Upper lobe of left lung (tissue), 6 donors: ENCODE measurements around the gene RNF44. TPM values are rescaled to one million over a fixed set of nuclear protein-coding genes. Genes with fewer than 3 reads are reported as not detected.
A peak's percentile ranks its signal among the peaks of the same experiment; 100 is the strongest.

Source experiments
- ATAC-seq, 2 donors: fragments of 200-7000 bp; cut with Tn5 transposase; one replicate each; pipeline ENCODE4 v1.9.1; 2022; ENCODE audit warnings: mild to moderate bottlenecking in 2 of 2, moderate library complexity in 2 of 2; ENCODE audit not compliant: low FRiP score in 2 of 2
- DNase-seq, 2 donors: peaks; one replicate each; pipeline ENCODE4 v3.0.0-alpha.2; 2019 to 2020
- H3K27ac ChIP-seq, 4 donors: fragments of 200-600 bp; sonication (generic); one replicate each; pipeline ENCODE4 v1.5.1; 2016 to 2019
- H3K27me3 ChIP-seq, 4 donors: fragments of 200-600 bp; sonication (generic); one replicate each; pipeline ENCODE4 v1.5.1; 2017 to 2019
- H3K36me3 ChIP-seq, 4 donors: fragments of 200-600 bp; sonication (generic); one replicate each; pipeline ENCODE4 v1.5.1; 2016 to 2019
- H3K4me1 ChIP-seq, 4 donors: fragments of 200-600 bp; sonication (generic); one replicate each; pipeline ENCODE4 v1.5.1; 2018 to 2019
- H3K4me3 ChIP-seq, 4 donors: fragments of 200-600 bp; sonication (generic); one replicate each; pipeline ENCODE4 v1.5.1; 2017 to 2019; ENCODE audit warnings: mild to moderate bottlenecking in 2 of 4, moderate library complexity in 1 of 4
- H3K9me3 ChIP-seq, 4 donors: fragments of 200-600 bp; sonication (generic); one replicate each; pipeline ENCODE4 v1.5.1; 2018 to 2019
- CTCF ChIP-seq, 6 experiments: fragments of 450-650 bp in 4 of 6; fragments of 200-600 bp in 2 of 6; sonication (generic) in 2 of 6; IDR thresholded peaks; one replicate each; pipeline ENCODE4 v1.5.1; 2016 to 2019; ENCODE audit warnings: antibody characterized with exemption in 6 of 6
- EP300 ChIP-seq, 4 donors: sonication (generic); formaldehyde crosslinking; IDR thresholded peaks; one replicate each; pipeline ENCODE4 v1.5.1; 2017; ENCODE audit warnings: antibody characterized with exemption in 4 of 4, control low read depth in 2 of 4
- POLR2A ChIP-seq, 4 donors: fragments of 450-650 bp; IDR thresholded peaks; one replicate each; pipeline ENCODE4 v1.5.1; 2016 to 2017; ENCODE audit warnings: antibody characterized with exemption in 4 of 4, mild to moderate bottlenecking in 2 of 4
- POLR2AphosphoS5 ChIP-seq, 2 donors: sonication (generic); formaldehyde crosslinking; IDR thresholded peaks; one replicate each; pipeline ENCODE4 v1.5.1; 2017; ENCODE audit warnings: antibody characterized with exemption in 2 of 2
- WGBS, 2 donors: methylation state at CpG; one replicate each; pipeline ENCODE4 v1.1.5; 2017 to 2018; 5-methylcytosine and 5-hydroxymethylcytosine counted together
- total RNA-seq, 6 donors: library from RNA; depleted of rRNA in 4 of 6; stranded (reverse); fragments of >200 nt in 4 of 6; gene quantifications; one replicate each; pipeline versions ENCODE4 v1.1.0 to v1.2.1, GENCODE V29; 2016 to 2021
- donor health status: DM: no; HTN: no; CAD: no; lungs with moderate emphysema.
- donor health status: DM: no; HTN: yes; CAD: no; lungs with severe emphysema.

Gene RNF44
- total RNA-seq, 6 donors from 2014 or later: 13.4 to 76.5 (median 51.7) TPM

GRCh38 chr5:176521286-176521685, 15.9 kb downstream of the RNF44 start:
- no peaks in the 10 kb centered on the region for H3K4me1 ChIP-seq
- H3K4me3 ChIP-seq: no peak overlapping the region
- H3K9me3 ChIP-seq: no peaks in the 10 kb centered on the region
- no peaks in the 10 kb centered on the region for H3K27me3 ChIP-seq
- TF ChIP-seq CTCF (IDR thresholded peaks at IDR 0.05): no peak
- no peak for TF ChIP-seq POLR2AphosphoS5 (IDR thresholded peaks at IDR 0.05)
- DNase-seq (no peak), ATAC-seq (peak in 1 of 2 donors; percentile 21)
- WGBS, 2 donors: 83 to 86% methylated on average over 6 to 7 of the region's 7 CpGs
- no peaks in the 10 kb centered on the region for H3K36me3 ChIP-seq
- H3K27ac ChIP-seq: no peak overlapping the region

DNA sequence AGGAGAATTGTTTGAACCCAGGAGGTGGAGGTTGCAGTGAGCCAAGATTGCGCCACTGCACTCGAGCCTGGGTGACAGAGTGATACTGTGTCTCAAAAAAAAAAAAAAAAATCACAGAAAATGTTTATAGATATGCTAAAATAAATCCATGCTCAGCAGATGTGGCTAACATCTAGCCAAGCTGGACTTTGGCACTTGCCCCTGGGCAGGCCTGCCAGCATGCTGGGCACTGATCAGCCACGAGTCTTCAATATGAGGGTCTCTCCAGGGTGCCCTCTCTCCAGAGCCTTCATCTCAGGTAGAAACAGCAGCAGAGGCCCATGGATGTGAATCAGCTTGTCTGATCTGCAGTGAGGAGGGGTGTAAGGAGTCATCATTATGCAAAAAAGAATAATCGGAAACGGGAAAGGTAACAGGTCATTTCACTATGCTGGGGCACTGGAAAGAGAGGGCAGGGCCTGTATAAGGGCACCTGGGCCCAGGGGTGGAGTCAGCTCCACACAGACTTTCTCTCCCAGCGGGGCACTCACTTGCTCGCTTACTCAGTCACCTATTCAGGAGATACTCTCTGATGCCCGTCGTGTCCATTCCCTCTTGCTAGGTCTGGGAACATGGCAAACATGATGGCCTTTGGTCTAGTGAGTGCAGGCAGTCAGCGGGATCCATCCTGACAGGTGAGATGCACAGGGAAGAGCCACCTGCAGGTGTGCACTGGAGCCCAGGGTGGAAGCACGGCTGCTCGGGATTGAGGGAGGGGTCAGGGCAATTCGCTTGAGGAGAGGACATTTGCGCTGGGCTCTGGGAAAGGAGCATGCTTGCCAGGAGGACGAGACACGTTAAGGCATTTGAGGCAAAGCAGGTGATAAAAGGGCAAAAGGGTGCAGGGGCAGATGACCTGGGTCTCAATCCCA, 17.1 kb downstream of the RNF44 start:
- no peaks in the 10 kb centered on the region for H3K9me3 ChIP-seq
- WGBS, 2 donors: 70 to 82% methylated on average over 15 to 16 of the region's 16 CpGs
- no peak for DNase-seq
- no peaks in the 10 kb centered on the region for H3K36me3 ChIP-seq
- ATAC-seq: no peak
- no peaks in the 10 kb centered on the region for H3K4me1 ChIP-seq
- TF ChIP-seq EP300 (IDR thresholded peaks at IDR 0.05) (no peak), POLR2AphosphoS5 (IDR thresholded peaks at IDR 0.05) (no peak), CTCF (IDR thresholded peaks at IDR 0.05) (no peak), POLR2A (IDR thresholded peaks at IDR 0.05) (no peak)
- H3K27ac ChIP-seq: no peak overlapping the region
- no peak overlapping the region for H3K4me3 ChIP-seq
- no peaks in the 10 kb centered on the region for H3K27me3 ChIP-seq

DNA sequence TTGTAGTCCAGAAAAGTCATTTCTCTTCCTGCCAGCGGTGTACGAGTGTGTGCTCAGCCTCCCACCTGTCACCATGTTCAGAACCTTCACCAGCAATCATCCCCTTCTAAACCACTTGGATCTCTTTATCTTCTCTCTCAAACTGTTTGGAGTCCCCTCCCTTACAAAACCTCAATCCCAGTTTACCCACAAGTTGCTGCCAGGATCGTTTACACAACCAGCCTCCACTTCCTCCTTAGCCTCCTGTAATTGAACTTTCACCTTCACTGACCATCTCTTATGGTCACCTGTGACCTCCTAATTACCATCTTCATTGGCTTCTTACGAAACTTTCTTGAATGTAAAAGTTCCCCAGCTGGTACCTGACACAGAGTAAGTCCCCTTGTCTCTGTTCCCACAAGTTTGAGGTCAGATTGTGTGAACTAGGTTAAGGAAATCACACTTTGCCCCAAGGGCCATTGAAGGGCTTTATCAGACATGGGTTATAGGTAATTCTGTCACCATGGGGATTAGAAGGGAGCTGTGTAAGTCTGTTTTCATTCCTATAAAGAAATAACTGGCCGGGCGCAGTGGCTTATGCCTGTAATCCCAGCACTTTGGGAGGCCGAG, 20.0 kb downstream of the RNF44 start:
- Histone ChIP-seq H3K27ac (no peak overlapping the region), H3K9me3 (no peaks in the 10 kb centered on the region), H3K36me3 (no peaks in the 10 kb centered on the region), H3K27me3 (no peaks in the 10 kb centered on the region), H3K4me3 (no peak overlapping the region), H3K4me1 (no peaks in the 10 kb centered on the region)
- ATAC-seq (no peak), DNase-seq (no peak)
- 60 to 68% methylated on average over 7 of the region's 7 CpGs for WGBS, 2 donors
- TF ChIP-seq POLR2A (IDR thresholded peaks at IDR 0.05): no peak
- no peak for TF ChIP-seq EP300 (IDR thresholded peaks at IDR 0.05)
- TF ChIP-seq CTCF (IDR thresholded peaks at IDR 0.05): no peak
- no peak for TF ChIP-seq POLR2AphosphoS5 (IDR thresholded peaks at IDR 0.05)

- ATAC-seq: no peak
- Histone ChIP-seq H3K27me3 (no peaks in the 10 kb centered on the region), H3K4me1 (no peaks in the 10 kb centered on the region), H3K9me3 (no peaks in the 10 kb centered on the region), H3K27ac (no peak overlapping the region), H3K4me3 (no peak overlapping the region), H3K36me3 (no peaks in the 10 kb centered on the region)
- DNase-seq: no peak
- 74 to 85% methylated on average over 4 of the region's 4 CpGs for WGBS, 2 donors
- TF ChIP-seq POLR2AphosphoS5 (IDR thresholded peaks at IDR 0.05) (no peak), EP300 (IDR thresholded peaks at IDR 0.05) (no peak), CTCF (IDR thresholded peaks at IDR 0.05) (no peak), POLR2A (IDR thresholded peaks at IDR 0.05) (no peak)
These were observed 21.8 kb downstream of the RNF44 start for GRCh38 chr5:176515396-176515795.
